K562 (cell line): ENCODE results near the gene FXYD3. TPM values are rescaled to one million over a fixed set of nuclear protein-coding genes. Genes with fewer than 3 reads are reported as not detected.
A peak's percentile ranks its signal among the peaks of the same experiment; 100 is the strongest.

Experiments
- CCNT2 ChIP-seq: IDR thresholded peaks from 2 replicates; pipeline ENCODE4 v1.6.1; 2011; ENCODE audit warnings: borderline replicate concordance, low read depth, mild to moderate bottlenecking, moderate library complexity, mixed read lengths, low read length; ENCODE audit not compliant: insufficient read length; ENCODE audit errors: extremely low read depth
- CTCFL ChIP-seq: IDR thresholded peaks from 2 replicates; pipeline ENCODE4 v1.6.1; 2011; ENCODE audit warnings: borderline replicate concordance, low read depth, mild to moderate bottlenecking, moderate library complexity, low read length; ENCODE audit not compliant: insufficient read depth, poor library complexity, severe bottlenecking
- E2F4 ChIP-seq: sonication (generic); formaldehyde crosslinking; IDR thresholded peaks from 2 replicates; pipeline ENCODE4 v1.8.0; 2022; ENCODE audit warnings: mild to moderate bottlenecking, low read depth, missing genetic modification reagents
- ELK3 ChIP-seq: fragments of 450-650 bp; formaldehyde crosslinking; IDR thresholded peaks from 2 replicates; pipeline ENCODE4 v1.4.0; 2020; ENCODE audit warnings: mild to moderate bottlenecking
- L3MBTL2 ChIP-seq: fragments of 450-650 bp; IDR thresholded peaks from 2 replicates; pipeline ENCODE4 v1.6.1; 2016; ENCODE audit warnings: mild to moderate bottlenecking, moderate library complexity
- MXI1 ChIP-seq: IDR thresholded peaks from 2 replicates; pipeline ENCODE4 v1.6.1; 2011; ENCODE audit warnings: low read depth, mild to moderate bottlenecking, improper control_type of control experiment, low read length
- NCOA4 ChIP-seq: fragments of 450-650 bp; IDR thresholded peaks from 2 replicates; pipeline ENCODE4 v1.6.1; 2018; ENCODE audit warnings: mild to moderate bottlenecking; ENCODE audit not compliant: partially characterized antibody
- NFATC3 ChIP-seq: fragments of 450-650 bp; IDR thresholded peaks from 2 replicates; pipeline ENCODE4 v1.6.1; 2017; ENCODE audit warnings: mild to moderate bottlenecking
- RFX5 ChIP-seq: IDR thresholded peaks from 2 replicates; pipeline ENCODE4 v1.6.1; 2011; ENCODE audit warnings: low read depth, mild to moderate bottlenecking, improper control_type of control experiment, low read length
- STAG1 ChIP-seq: sonication (generic); formaldehyde crosslinking; IDR thresholded peaks from 2 replicates; pipeline ENCODE4 v1.5.0; 2020; ENCODE audit warnings: missing genetic modification reagents, borderline replicate concordance
- TSHZ1 ChIP-seq: fragments of 250-450 bp; sonication (Bioruptor Pico); IDR thresholded peaks from 2 replicates; pipeline ENCODE4 v1.4.0; 2020; ENCODE audit warnings: mild to moderate bottlenecking, moderate library complexity
- ZBTB17 ChIP-seq: fragments of 450-650 bp; formaldehyde crosslinking; IDR thresholded peaks from 2 replicates; pipeline ENCODE4 v1.4.0; 2020; ENCODE audit warnings: mild to moderate bottlenecking
- ZBTB8A ChIP-seq: fragments of 450-650 bp; IDR thresholded peaks from 2 replicates; pipeline ENCODE4 v1.6.1; 2018; ENCODE audit warnings: mild to moderate bottlenecking, moderate library complexity; ENCODE audit not compliant: partially characterized antibody
- ZC3H4 ChIP-seq: sonication (generic); formaldehyde crosslinking; IDR thresholded peaks from 2 replicates; pipeline ENCODE4 v1.9.0; 2021; ENCODE audit warnings: missing genetic modification reagents, borderline replicate concordance
- ZNF23 ChIP-seq: fragments of 250-450 bp; sonication (Bioruptor Pico); IDR thresholded peaks from 2 replicates; pipeline ENCODE4 v1.4.0; 2020; ENCODE audit warnings: mild to moderate bottlenecking
- polyA plus RNA-seq, 8 experiments: library from polyadenylated mRNA; depleted of rRNA in 4 of 8; stranded (reverse) in 5 of 8; unstranded in 3 of 8; fragments of >200 nt; fragmentation: Nextera tagmentation in 2 of 8; fragmentation: Illumina TruSeq in 1 of 8; extraction: Ambion mirVana in 2 of 8; extraction: Trizol in 1 of 8; gene quantifications; 2 replicates each; pipeline versions ENCODE4 v1.2.1 to v1.2.3, GENCODE V29; 2011 to 2014; ENCODE audit warnings: inconsistent platforms in 1 of 8, missing spikeins in 1 of 8
- total RNA-seq, 7 experiments: library from RNA; depleted of rRNA in 6 of 7; stranded (reverse); fragments of >200 nt in 6 of 7; fragmentation: Illumina TruSeq in 2 of 7; extraction: Trizol in 2 of 7; gene quantifications; 2 replicates each; pipeline versions ENCODE4 v1.2.1 to v1.2.3, GENCODE V29; 2011 to 2021; ENCODE audit warnings: low replicate concordance in 1 of 7

FXYD3 gene
- total and polyA plus RNA-seq, 9 of the 15 experiments (the other 6 are each of a cell fraction or from before 2014, with no cell fraction given): 0.24 TPM; not detected in 8

- peak; percentile 62; the same call in 1 of the 2 replicates for TF ChIP-seq RFX5
- TF ChIP-seq NCOA4: no peak
- no peak for TF ChIP-seq L3MBTL2
- TF ChIP-seq E2F4 (CRISPR knock-in tag): no peak
- no peak for TF ChIP-seq STAG1
- no peak for TF ChIP-seq ZBTB17
- no peak for TF ChIP-seq TSHZ1 (CRISPR knock-in tag)
- no peak for TF ChIP-seq ZC3H4 (CRISPR knock-in tag)
- TF ChIP-seq ZBTB8A: no peak
- no peak for TF ChIP-seq ELK3 (CRISPR knock-in tag)
- no peak for TF ChIP-seq CTCFL
- no peak for TF ChIP-seq ZNF23
- TF ChIP-seq NFATC3: no peak
- peak; percentile 88 for TF ChIP-seq MXI1
- TF ChIP-seq CCNT2: no peak
These were observed 29.2 kb downstream of the FXYD3 start (continued) for GRCh38 chr19:35144600-35145436.
